GM21717 (cell line): Measurements from ENCODE around the gene PRR20D.
"Not testable (repeated sequence)": the region's sequence is repeated elsewhere in the genome, so short reads cannot be mapped to it uniquely, and the experiment has no call there.

Experiments
- ATAC-seq: cut with Tn5 transposase; IDR thresholded peaks from one replicate; pipeline ENCODE4 v1.9.1; 2021; ENCODE audit warnings: mild to moderate bottlenecking, moderate library complexity; ENCODE audit not compliant: unreplicated experiment

The PRR20D gene

DNA sequence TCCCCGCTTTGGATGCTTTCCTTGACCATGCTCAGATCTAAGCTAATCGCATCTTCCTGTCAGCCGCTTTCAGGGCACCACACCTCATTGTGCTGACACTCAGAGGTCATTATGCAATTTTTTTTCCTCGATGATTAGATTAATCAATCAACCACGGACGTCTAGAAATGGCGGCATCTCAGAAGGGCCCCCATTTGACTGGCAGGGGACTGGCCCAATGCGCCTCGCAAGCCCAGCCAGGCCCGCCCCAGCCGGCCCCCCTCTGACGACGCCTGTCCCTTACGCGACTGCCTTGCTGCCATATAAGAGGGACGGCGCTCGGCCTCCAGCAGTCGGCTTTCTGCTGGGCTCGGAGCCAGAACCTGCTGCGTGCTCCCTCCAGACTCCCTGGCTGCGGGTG is at the start of gene PRR20D:
Gene PRR20D (plus strand): TSS at position 301 of the 400 bp plus-strand sequence. CDS start 387 bp downstream, outside the sequence.
- not testable (repeated sequence) for ATAC-seq

DNA sequence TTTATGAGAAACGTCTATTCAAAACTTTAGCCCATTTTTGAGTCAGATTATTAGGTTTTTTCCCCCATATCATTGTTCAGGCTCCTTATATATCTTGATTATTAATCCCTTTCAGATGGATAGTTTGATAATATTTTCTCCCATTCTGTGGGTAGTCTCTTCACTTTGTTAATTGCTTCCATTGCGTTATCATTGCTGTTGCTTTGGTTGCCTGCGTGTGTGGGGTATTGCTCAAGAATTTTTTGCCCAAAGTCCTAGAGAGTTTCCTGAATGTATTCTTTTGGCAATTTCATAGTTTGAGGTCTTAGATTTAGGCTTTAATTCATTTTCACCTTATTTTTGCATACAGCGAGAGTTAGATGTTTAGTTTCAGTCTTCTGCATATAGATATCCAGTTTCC is 45.5 kb upstream of the PRR20D start:
- ATAC-seq: no peak

DNA sequence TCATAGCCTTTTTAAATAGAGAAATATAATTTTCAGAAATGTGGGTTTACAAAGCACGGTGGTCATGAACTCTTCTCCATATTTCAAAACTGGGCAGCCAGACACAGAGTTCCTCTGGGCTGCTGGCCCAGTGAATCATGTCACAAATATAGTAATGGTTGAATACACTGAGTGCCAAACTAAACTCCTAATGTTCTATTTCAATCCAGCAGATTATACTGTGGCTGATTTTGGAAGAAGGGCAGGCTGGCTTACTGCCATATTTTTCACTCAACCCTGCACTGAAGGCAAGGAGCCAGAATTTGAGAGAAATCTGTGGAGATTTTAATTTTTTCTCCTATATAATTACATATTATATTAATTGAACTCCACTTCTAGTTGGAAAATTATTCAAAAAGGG is 36.8 kb upstream of the PRR20D start:
- ATAC-seq: no peak

DNA sequence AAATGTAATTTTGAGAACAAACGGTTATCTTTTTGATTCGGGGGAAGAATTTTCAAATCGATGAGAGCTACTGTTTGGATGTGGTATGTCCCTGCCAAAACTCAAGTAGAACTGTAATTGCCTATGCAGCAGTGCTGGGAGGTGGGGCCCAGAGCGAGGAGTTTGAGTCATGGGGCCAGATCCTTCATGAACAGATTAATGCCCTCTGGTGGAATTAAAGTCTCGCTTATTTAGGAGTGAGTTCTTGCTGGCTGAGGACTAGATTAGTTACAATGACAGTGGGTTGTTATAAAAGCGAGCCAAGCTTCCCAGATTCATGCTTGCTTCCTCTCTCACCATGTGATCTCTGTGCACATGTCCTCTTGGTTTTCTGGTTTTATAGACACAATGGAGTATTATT is 31.5 kb upstream of the PRR20D start:
- ATAC-seq: no peak

DNA sequence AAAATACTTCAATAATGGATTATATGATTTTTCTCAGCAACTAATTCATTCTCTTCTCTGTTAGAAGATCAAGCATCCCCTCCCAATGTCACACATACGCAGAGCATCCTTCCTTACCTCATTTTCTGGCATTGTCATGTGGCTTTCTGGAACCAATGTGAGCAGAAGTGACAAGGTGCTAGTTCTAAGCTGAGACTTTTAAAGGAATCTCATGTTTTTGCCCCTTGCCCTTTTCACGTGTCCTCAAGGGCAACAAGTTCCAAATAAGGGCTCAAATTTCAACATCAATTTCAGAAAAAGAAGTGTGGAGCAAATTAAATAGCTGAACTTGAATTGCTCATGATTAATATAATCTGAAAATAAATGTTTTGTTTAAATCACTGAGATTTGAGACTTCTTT is 24.3 kb upstream of the PRR20D start:
- ATAC-seq: no peak

DNA sequence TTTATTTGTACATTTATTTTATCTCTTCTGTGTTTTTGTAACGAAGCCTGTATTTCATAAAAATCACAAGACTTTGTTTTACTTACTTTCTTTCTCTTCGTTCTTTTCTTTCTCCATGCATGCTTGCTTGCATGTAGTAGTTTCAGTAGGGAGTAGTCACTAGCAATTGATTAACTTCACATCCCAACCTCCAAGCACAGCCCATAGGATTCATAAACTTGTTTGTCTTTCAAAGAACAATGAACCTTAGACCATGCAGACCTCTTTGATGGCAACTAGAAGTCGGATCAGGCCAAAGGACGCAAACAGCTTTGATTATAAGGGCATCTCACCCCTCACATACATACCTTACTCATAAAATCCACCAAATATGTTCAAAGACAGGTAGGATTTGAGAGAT is 22.8 kb upstream of the PRR20D start:
- no peak for ATAC-seq

DNA sequence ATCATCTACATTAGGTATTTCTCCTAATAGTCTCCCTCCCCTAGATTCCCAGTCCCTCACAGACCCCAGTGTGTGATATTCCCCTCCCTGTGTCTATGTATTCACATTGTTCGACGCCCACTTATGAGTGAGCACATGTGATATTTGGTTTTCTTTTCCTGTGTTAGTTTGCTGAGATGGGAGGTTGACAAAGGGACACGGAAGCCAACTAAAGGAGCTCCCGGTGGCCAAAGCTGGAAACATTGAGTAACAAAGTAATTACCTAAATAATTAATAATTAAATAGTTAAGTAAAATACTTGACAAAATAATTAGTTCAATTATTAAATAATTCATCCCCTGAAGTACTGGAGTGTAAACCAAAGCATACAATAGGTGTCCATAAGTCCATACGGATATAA is 21.4 kb upstream of the PRR20D start:
- ATAC-seq: no peak

DNA sequence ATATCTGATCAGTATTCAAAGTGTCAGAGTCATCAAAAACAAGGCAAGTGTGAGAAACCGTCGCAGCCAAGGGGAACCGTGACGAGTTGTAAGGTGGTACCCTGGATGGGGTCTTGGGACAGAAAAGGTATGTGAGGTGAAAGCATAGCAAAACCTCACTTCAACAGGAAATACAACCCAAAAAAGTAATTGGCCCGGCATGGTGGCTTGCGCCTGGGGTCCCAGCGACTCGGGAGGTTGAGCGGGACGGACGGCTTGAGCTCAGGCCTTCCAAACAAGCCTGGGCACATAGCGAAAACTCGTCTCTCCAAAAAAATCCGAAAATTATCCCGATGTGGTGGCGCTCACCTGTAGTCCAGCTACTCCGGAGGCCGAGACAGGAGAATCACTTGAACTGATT is 20.7 kb upstream of the PRR20D start:
- not testable (repeated sequence) for ATAC-seq

DNA sequence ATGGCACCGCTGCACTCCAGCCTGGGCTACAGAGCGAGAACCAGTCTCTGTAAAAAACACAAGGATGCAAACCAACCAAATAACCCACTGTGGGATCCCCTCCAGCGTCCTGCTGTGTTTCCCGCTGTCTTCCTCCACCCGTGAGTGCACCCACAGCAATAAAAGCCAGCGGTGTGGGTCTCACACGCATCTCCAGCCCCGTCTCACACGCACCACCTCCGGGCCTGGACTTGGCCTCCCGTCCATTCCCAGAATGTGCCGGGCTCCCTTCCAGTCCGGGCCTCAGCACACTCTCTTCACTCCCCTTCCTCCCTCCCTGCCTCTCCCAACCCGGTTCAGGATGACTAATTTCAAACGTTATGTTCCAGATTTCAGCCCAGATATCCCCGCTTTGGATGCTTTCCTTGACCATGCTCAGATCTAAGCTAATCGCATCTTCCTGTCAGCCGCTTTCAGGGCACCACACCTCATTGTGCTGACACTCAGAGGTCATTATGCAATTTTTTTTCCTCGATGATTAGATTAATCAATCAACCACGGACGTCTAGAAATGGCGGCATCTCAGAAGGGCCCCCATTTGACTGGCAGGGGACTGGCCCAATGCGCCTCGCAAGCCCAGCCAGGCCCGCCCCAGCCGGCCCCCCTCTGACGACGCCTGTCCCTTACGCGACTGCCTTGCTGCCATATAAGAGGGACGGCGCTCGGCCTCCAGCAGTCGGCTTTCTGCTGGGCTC is 20.0 kb upstream of the PRR20D start, which contains the start of gene PRR20A:
Gene PRR20A (plus strand): TSS at position 684 of the 734 bp plus-strand sequence. CDS start 387 bp downstream, outside the sequence.
- ATAC-seq: not testable (repeated sequence)

DNA sequence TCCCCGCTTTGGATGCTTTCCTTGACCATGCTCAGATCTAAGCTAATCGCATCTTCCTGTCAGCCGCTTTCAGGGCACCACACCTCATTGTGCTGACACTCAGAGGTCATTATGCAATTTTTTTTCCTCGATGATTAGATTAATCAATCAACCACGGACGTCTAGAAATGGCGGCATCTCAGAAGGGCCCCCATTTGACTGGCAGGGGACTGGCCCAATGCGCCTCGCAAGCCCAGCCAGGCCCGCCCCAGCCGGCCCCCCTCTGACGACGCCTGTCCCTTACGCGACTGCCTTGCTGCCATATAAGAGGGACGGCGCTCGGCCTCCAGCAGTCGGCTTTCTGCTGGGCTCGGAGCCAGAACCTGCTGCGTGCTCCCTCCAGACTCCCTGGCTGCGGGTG is 13.2 kb upstream of the PRR20D start, which contains the start of gene PRR20B:
Gene PRR20B (plus strand): TSS at position 301 of the 400 bp plus-strand sequence. CDS start 387 bp downstream, outside the sequence.
- ATAC-seq: not testable (repeated sequence)

DNA sequence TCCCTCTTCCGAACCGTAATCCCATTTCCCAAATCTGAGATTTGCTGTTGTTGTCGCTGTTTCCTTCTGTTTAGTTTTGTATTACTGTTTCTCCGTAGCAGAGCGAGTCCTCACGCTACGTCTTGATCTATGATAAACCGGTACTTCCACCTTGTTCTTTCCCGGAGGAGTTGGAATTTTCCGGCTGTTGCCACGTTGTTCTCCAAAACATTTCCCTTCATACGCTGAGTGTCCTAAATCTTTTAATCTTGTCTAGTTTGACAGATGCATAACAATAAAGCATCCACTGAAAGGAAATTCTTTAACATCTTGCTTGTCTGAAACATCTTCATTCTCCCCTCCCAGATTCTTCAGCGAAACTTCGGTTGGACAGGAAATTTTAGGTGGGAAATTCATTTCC is 12.3 kb upstream of the PRR20D start:
- ATAC-seq: not testable (repeated sequence)

DNA sequence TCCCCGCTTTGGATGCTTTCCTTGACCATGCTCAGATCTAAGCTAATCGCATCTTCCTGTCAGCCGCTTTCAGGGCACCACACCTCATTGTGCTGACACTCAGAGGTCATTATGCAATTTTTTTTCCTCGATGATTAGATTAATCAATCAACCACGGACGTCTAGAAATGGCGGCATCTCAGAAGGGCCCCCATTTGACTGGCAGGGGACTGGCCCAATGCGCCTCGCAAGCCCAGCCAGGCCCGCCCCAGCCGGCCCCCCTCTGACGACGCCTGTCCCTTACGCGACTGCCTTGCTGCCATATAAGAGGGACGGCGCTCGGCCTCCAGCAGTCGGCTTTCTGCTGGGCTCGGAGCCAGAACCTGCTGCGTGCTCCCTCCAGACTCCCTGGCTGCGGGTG is 6.7 kb upstream of the PRR20D start, which contains the start of gene PRR20C:
Gene PRR20C (plus strand): TSS at position 301 of the 400 bp plus-strand sequence. CDS start 387 bp downstream, outside the sequence.
- not testable (repeated sequence) for ATAC-seq

DNA sequence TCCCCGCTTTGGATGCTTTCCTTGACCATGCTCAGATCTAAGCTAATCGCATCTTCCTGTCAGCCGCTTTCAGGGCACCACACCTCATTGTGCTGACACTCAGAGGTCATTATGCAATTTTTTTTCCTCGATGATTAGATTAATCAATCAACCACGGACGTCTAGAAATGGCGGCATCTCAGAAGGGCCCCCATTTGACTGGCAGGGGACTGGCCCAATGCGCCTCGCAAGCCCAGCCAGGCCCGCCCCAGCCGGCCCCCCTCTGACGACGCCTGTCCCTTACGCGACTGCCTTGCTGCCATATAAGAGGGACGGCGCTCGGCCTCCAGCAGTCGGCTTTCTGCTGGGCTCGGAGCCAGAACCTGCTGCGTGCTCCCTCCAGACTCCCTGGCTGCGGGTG is 6.5 kb downstream of the PRR20D start, which contains the start of gene PRR20E:
Gene PRR20E (plus strand): TSS at position 301 of the 400 bp plus-strand sequence. CDS start 387 bp downstream, outside the sequence.
- ATAC-seq: not testable (repeated sequence)

DNA sequence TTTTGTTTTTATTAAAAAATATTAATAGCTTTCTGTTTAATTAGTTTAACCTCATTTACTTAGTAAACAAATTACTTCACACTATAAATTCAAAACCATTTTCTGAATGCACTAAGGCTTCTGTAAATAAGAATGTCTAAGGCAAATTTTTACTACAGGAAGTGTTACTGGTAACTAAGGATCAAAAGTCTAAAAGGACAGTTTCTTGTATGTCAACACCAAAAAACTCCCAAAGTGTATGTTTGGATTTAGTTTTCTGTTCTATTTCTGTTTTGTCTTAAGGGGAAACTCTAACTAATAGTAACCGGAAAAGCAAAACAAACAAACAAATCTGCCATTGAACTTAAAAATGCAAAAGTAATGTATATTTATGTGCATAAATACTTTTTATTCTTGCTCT is 31.2 kb downstream of the PRR20D start:
- ATAC-seq: no peak

DNA sequence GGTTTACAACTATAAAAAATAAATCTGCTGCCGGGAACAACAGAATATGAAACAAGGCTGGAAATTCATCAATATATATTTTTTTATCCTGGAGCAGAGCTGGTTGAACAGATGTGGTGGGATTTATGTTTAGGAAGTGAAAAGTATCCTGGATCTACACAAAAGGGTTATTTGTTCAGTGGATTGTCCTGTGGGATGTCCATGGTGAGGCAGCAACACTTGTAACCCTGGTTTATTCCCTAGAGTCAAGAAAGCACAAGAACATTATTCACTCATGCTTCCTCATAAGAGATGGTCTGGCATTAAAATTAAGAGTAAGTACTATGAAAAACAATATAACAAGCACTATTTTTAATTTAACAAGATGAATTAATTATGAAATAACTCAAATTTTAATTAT is 52.6 kb downstream of the PRR20D start:
- no peak for ATAC-seq
